ENCODE measurements around the gene ODC1.

DNA sequence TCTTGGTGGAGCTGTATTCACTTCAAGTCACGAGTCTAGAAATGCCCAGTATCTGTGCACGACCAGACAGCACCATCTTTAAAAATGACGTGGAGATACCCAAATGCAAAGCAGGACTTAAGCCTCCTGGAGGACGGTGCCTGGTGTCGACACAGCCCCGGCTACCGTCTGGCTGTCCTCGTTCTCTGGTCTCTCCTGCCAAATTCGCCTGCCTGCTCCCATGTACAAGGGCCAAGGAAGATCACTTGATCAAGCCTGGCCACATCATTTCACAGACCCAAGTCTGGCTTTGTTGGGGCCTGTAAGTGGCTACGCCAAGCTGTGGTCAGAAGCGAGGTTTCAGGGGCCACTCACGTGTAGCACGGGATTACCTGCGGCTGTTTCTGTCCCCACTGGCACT, 9.4 kb downstream of the ODC1 start:
- TF ChIP-seq BCL11A (tag by site-specific recombination; IDR thresholded peaks at IDR 0.05; ENCODE audit: low read depth) (no peak), ZNF274 (IDR thresholded peaks at IDR 0.05; ENCODE audit: low read length) (no peak), ZNF274 (tag by site-specific recombination; IDR thresholded peaks at IDR 0.05; ENCODE audit: borderline replicate concordance) (no peak), TCF7L2 (IDR thresholded peaks at IDR 0.05; ENCODE audit: borderline replicate concordance, low read depth, low read length) (no peak), ZNF501 (tag by site-specific recombination; IDR thresholded peaks at IDR 0.05) (no peak), SETDB1 (IDR thresholded peaks at IDR 0.05; ENCODE audit: insufficient read length, low read length) (no peak), RBAK (tag by site-specific recombination; IDR thresholded peaks at IDR 0.05) (no peak), ZNF423 (tag by site-specific recombination; IDR thresholded peaks at IDR 0.05) (no peak), ZXDB (tag by site-specific recombination; IDR thresholded peaks at IDR 0.05) (no peak)
- TF ChIP-seq, protein P1, sequence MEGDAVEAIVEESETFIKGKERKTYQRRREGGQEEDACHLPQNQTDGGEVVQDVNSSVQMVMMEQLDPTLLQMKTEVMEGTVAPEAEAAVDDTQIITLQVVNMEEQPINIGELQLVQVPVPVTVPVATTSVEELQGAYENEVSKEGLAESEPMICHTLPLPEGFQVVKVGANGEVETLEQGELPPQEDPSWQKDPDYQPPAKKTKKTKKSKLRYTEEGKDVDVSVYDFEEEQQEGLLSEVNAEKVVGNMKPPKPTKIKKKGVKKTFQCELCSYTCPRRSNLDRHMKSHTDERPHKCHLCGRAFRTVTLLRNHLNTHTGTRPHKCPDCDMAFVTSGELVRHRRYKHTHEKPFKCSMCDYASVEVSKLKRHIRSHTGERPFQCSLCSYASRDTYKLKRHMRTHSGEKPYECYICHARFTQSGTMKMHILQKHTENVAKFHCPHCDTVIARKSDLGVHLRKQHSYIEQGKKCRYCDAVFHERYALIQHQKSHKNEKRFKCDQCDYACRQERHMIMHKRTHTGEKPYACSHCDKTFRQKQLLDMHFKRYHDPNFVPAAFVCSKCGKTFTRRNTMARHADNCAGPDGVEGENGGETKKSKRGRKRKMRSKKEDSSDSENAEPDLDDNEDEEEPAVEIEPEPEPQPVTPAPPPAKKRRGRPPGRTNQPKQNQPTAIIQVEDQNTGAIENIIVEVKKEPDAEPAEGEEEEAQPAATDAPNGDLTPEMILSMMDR (tag by site-specific recombination; IDR thresholded peaks at IDR 0.05): no peak
- TF ChIP-seq, protein P2, sequence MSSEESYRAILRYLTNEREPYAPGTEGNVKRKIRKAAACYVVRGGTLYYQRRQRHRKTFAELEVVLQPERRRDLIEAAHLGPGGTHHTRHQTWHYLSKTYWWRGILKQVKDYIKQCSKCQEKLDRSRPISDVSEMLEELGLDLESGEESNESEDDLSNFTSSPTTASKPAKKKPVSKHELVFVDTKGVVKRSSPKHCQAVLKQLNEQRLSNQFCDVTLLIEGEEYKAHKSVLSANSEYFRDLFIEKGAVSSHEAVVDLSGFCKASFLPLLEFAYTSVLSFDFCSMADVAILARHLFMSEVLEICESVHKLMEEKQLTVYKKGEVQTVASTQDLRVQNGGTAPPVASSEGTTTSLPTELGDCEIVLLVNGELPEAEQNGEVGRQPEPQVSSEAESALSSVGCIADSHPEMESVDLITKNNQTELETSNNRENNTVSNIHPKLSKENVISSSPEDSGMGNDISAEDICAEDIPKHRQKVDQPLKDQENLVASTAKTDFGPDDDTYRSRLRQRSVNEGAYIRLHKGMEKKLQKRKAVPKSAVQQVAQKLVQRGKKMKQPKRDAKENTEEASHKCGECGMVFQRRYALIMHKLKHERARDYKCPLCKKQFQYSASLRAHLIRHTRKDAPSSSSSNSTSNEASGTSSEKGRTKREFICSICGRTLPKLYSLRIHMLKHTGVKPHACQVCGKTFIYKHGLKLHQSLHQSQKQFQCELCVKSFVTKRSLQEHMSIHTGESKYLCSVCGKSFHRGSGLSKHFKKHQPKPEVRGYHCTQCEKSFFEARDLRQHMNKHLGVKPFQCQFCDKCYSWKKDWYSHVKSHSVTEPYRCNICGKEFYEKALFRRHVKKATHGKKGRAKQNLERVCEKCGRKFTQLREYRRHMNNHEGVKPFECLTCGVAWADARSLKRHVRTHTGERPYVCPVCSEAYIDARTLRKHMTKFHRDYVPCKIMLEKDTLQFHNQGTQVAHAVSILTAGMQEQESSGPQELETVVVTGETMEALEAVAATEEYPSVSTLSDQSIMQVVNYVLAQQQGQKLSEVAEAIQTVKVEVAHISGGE (tag by site-specific recombination; conservative IDR thresholded peaks at IDR 0.05; ENCODE audit: low read depth): no peak
- TF ChIP-seq, protein P3, sequence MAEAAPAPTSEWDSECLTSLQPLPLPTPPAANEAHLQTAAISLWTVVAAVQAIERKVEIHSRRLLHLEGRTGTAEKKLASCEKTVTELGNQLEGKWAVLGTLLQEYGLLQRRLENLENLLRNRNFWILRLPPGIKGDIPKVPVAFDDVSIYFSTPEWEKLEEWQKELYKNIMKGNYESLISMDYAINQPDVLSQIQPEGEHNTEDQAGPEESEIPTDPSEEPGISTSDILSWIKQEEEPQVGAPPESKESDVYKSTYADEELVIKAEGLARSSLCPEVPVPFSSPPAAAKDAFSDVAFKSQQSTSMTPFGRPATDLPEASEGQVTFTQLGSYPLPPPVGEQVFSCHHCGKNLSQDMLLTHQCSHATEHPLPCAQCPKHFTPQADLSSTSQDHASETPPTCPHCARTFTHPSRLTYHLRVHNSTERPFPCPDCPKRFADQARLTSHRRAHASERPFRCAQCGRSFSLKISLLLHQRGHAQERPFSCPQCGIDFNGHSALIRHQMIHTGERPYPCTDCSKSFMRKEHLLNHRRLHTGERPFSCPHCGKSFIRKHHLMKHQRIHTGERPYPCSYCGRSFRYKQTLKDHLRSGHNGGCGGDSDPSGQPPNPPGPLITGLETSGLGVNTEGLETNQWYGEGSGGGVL (tag by site-specific recombination; IDR thresholded peaks at IDR 0.05): no peak
- TF ChIP-seq, protein P4, sequence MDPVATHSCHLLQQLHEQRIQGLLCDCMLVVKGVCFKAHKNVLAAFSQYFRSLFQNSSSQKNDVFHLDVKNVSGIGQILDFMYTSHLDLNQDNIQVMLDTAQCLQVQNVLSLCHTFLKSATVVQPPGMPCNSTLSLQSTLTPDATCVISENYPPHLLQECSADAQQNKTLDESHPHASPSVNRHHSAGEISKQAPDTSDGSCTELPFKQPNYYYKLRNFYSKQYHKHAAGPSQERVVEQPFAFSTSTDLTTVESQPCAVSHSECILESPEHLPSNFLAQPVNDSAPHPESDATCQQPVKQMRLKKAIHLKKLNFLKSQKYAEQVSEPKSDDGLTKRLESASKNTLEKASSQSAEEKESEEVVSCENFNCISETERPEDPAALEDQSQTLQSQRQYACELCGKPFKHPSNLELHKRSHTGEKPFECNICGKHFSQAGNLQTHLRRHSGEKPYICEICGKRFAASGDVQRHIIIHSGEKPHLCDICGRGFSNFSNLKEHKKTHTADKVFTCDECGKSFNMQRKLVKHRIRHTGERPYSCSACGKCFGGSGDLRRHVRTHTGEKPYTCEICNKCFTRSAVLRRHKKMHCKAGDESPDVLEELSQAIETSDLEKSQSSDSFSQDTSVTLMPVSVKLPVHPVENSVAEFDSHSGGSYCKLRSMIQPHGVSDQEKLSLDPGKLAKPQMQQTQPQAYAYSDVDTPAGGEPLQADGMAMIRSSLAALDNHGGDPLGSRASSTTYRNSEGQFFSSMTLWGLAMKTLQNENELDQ (tag by site-specific recombination; IDR thresholded peaks at IDR 0.05; ENCODE audit: low read depth): no peak
- TF ChIP-seq, protein P5, sequence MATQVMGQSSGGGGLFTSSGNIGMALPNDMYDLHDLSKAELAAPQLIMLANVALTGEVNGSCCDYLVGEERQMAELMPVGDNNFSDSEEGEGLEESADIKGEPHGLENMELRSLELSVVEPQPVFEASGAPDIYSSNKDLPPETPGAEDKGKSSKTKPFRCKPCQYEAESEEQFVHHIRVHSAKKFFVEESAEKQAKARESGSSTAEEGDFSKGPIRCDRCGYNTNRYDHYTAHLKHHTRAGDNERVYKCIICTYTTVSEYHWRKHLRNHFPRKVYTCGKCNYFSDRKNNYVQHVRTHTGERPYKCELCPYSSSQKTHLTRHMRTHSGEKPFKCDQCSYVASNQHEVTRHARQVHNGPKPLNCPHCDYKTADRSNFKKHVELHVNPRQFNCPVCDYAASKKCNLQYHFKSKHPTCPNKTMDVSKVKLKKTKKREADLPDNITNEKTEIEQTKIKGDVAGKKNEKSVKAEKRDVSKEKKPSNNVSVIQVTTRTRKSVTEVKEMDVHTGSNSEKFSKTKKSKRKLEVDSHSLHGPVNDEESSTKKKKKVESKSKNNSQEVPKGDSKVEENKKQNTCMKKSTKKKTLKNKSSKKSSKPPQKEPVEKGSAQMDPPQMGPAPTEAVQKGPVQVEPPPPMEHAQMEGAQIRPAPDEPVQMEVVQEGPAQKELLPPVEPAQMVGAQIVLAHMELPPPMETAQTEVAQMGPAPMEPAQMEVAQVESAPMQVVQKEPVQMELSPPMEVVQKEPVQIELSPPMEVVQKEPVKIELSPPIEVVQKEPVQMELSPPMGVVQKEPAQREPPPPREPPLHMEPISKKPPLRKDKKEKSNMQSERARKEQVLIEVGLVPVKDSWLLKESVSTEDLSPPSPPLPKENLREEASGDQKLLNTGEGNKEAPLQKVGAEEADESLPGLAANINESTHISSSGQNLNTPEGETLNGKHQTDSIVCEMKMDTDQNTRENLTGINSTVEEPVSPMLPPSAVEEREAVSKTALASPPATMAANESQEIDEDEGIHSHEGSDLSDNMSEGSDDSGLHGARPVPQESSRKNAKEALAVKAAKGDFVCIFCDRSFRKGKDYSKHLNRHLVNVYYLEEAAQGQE (tag by site-specific recombination; IDR thresholded peaks at IDR 0.05): no peak
